ENCODE data around the gene KRT85. TPM values are rescaled to one million over a fixed set of nuclear protein-coding genes. Genes with fewer than 3 reads are reported as not detected.

KRT85 gene
- total and polyA plus RNA-seq, 8 donors = 0.14 to 0.26 TPM; not detected in 6

- no peak for ATAC-seq
Observed at GRCh38 chr12:52360106-52360662, 7.1 kb downstream of the KRT85 start.

GRCh38 chr12:52359621-52360061, 7.6 kb downstream of the KRT85 start:
- TF ChIP-seq, protein P1, sequence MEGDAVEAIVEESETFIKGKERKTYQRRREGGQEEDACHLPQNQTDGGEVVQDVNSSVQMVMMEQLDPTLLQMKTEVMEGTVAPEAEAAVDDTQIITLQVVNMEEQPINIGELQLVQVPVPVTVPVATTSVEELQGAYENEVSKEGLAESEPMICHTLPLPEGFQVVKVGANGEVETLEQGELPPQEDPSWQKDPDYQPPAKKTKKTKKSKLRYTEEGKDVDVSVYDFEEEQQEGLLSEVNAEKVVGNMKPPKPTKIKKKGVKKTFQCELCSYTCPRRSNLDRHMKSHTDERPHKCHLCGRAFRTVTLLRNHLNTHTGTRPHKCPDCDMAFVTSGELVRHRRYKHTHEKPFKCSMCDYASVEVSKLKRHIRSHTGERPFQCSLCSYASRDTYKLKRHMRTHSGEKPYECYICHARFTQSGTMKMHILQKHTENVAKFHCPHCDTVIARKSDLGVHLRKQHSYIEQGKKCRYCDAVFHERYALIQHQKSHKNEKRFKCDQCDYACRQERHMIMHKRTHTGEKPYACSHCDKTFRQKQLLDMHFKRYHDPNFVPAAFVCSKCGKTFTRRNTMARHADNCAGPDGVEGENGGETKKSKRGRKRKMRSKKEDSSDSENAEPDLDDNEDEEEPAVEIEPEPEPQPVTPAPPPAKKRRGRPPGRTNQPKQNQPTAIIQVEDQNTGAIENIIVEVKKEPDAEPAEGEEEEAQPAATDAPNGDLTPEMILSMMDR (IDR thresholded peaks at IDR 0.05) = no peak
- Histone ChIP-seq H3K4me3 (no peak overlapping the region), H3K4me1 (no peaks in the 10 kb centered on the region), H3K36me3 (no peaks in the 10 kb centered on the region), H3K9me3 (no peaks in the 10 kb centered on the region), H3K27ac (no peak overlapping the region), H3K27me3 (peaks cover 0 to 11% of the 10 kb centered on the region in 2 donors)
- DNase-seq (peak in 2 of 4 donors; percentile 31 to 64), ATAC-seq (peak; percentile 19)
- intact Hi-C loops (cut with DNase I) = no loop called here

More at GRCh38 chr12:52360106-52360662, 7.1 kb downstream of the KRT85 start:
- H3K27me3 ChIP-seq = peaks cover 0 to 11% of the 10 kb centered on the region in 2 donors
- intact Hi-C loops (cut with DNase I) = no loop called here
- no peak overlapping the region for H3K4me3 ChIP-seq
- no peak for DNase-seq
- H3K36me3 ChIP-seq = no peaks in the 10 kb centered on the region
- H3K9me3 ChIP-seq = no peaks in the 10 kb centered on the region
- H3K4me1 ChIP-seq = no peaks in the 10 kb centered on the region
- TF ChIP-seq, protein P1 (IDR thresholded peaks at IDR 0.05) = no peak
- H3K27ac ChIP-seq = no peak overlapping the region

- intact Hi-C loops (cut with DNase I) = no loop called here
- Histone ChIP-seq H3K36me3 (no peaks in the 10 kb centered on the region), H3K27ac (no peak overlapping the region), H3K4me1 (no peaks in the 10 kb centered on the region), H3K27me3 (peaks cover 0 to 11% of the 10 kb centered on the region in 2 donors), H3K9me3 (no peaks in the 10 kb centered on the region), H3K4me3 (no peak overlapping the region)
- DNase-seq (no peak), ATAC-seq (no peak)
- TF ChIP-seq, protein P1 (IDR thresholded peaks at IDR 0.05) = no peak
Observed at GRCh38 chr12:52358575-52359350, 8.5 kb downstream of the KRT85 start.

DNA sequence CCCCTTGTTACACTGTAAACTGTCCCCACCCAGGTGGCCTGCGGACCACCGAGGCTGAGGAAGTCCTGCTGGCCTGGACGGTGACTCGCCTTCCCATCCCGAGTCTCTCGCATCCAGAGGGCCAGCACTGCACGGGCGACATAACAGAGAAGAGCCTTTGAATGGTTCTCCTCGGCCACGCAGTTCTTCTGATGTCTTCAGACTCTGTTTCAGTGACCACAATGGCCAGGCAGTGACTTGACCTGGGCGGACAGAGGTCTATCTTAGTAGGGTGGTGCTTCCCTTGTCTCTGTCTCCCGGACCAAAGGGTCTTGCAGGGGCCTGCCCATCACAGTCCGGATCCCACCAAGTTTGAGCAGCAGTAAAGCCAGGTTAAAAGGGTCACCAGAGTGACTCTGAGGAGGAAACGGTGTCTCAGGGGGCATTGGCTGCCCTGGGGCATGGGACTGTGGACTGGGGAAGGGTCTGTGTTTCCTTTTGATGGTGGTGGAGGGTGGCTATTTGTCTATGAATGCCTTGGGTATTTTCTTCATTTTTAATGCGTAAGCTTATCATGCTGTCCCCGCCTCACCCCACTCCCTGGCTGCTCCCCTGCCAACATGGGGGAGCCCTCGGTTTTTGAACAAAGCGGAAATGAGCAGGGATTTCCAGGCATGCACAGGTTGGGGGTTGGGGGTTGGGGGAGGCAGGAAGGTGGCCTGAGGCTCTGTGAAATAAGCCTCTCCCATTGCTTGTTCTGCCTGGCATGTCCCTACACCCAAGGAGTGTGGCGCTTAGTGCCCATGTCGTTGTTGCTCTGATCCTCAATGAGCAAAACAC, 10.3 kb downstream of the KRT85 start:
- Histone ChIP-seq H3K36me3 (no peaks in the 10 kb centered on the region), H3K9me3 (no peaks in the 10 kb centered on the region), H3K4me1 (no peaks in the 10 kb centered on the region), H3K27me3 (peaks cover 0 to 15% of the 10 kb centered on the region in 2 donors), H3K4me3 (no peak overlapping the region), H3K27ac (no peak overlapping the region)
- intact Hi-C loops (cut with DNase I) = no loop called here
- no peak for ATAC-seq
- TF ChIP-seq, protein P1 (IDR thresholded peaks at IDR 0.05) = no peak
- no peak for DNase-seq

All from left lung (tissue), 10 donors.